Activated T-cell treated with anti-CD3 and anti-CD28 coated beads, Interleukin-2, amount 50 U/mL, for 24 hours (primary cell): ENCODE data around the gene SYK.
"Not testable (repeated sequence)": the region's sequence is repeated elsewhere in the genome, so short reads cannot be mapped to it uniquely, and the experiment has no call there.

Source experiments
- DNase-seq: peaks from one replicate; pipeline ENCODE4 v3.0.0-alpha.2; 2020
- H3K27ac Mint-ChIP-seq: 2 replicates; pipeline ENCODE4 v1.8.0; 2020; ENCODE audit warnings: mild to moderate bottlenecking, mixed read lengths
- H3K27me3 Mint-ChIP-seq: 2 replicates; pipeline ENCODE4 v1.8.0; 2020; ENCODE audit warnings: mixed read lengths
- H3K36me3 Mint-ChIP-seq: 2 replicates; pipeline ENCODE4 v1.8.0; 2020; ENCODE audit warnings: low read depth, mixed read lengths
- H3K4me1 Mint-ChIP-seq: 2 replicates; pipeline ENCODE4 v1.8.0; 2020; ENCODE audit warnings: low read depth, mixed read lengths
- H3K4me3 Mint-ChIP-seq: 2 replicates; pipeline ENCODE4 v1.8.0; 2020; ENCODE audit warnings: mild to moderate bottlenecking, moderate library complexity, mixed read lengths
- H3K9me3 Mint-ChIP-seq: 2 replicates; pipeline ENCODE4 v1.8.0; 2020; ENCODE audit warnings: mixed read lengths

Gene SYK

GRCh38 chr9:90882991-90883600 lies 81.5 kb downstream of the SYK start:
- DNase-seq: no peak
- Mint-ChIP-seq H3K9me3 (peaks cover 9% of the 10 kb centered on the region), H3K27ac (no peak overlapping the region), H3K36me3 (no peaks in the 10 kb centered on the region), H3K4me3 (no peak overlapping the region), H3K4me1 (no peaks in the 10 kb centered on the region), H3K27me3 (no peaks in the 10 kb centered on the region)

DNA sequence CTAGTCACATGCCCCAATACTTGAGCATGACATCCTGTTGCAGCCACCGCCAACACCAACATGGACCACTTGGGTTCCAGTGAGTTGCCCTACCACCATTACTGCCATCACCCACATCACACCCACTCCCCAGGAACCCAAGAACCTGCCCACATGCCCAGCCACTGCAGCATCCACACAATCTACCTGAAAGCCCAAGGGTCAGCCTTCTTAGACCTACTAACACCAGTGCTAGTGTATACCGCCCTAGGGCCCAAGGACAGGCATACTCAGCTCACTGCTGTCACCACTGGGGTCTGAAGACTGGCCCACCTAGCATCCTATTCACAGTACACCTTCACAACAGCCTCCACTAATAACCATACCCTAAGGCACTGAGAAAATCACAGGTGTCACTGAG lies 82.0 kb downstream of the SYK start:
- no peak for DNase-seq
- Mint-ChIP-seq H3K27me3 (no peaks in the 10 kb centered on the region), H3K36me3 (no peaks in the 10 kb centered on the region), H3K9me3 (peaks cover 9% of the 10 kb centered on the region), H3K4me3 (no peak overlapping the region), H3K4me1 (no peaks in the 10 kb centered on the region), H3K27ac (no peak overlapping the region)

DNA sequence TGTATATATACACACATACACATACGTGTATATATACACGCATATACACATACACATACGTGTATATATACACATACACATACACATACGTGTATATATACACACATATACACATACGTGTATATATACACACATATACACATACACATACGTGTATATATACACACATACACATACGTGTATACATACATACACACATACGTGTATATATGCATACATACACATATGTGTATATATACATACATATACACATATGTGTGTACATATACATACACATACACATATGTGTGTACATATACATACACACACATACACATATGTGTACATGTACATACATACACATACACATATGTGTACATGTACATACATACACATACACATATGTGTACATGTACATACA lies 82.6 kb downstream of the SYK start:
- Mint-ChIP-seq H3K27me3 (no peaks in the 10 kb centered on the region), H3K27ac (no peak overlapping the region), H3K36me3 (no peaks in the 10 kb centered on the region), H3K4me3 (no peak overlapping the region), H3K9me3 (peaks cover 9% of the 10 kb centered on the region), H3K4me1 (no peaks in the 10 kb centered on the region)
- DNase-seq: no peak

- H3K4me1 Mint-ChIP-seq, DNase-seq, H3K36me3 Mint-ChIP-seq, H3K9me3 Mint-ChIP-seq, H3K27ac Mint-ChIP-seq, H3K27me3 Mint-ChIP-seq, H3K4me3 Mint-ChIP-seq: not testable (repeated sequence)
These were observed 85.2 kb downstream of the SYK start for GRCh38 chr9:90886868-90887267.

- Mint-ChIP-seq H3K27ac (no peak overlapping the region), H3K27me3 (peaks cover 6% of the 10 kb centered on the region), H3K9me3 (peaks cover 9% of the 10 kb centered on the region), H3K4me3 (no peak overlapping the region), H3K36me3 (no peaks in the 10 kb centered on the region), H3K4me1 (no peaks in the 10 kb centered on the region)
- DNase-seq: no peak
These were observed 87.3 kb downstream of the SYK start for GRCh38 chr9:90888941-90889340.

GRCh38 chr9:90890146-90890810 lies 88.7 kb downstream of the SYK start:
- peaks cover 6% of the 10 kb centered on the region for H3K27me3 Mint-ChIP-seq
- no peaks in the 10 kb centered on the region for H3K4me1 Mint-ChIP-seq
- DNase-seq: no peak
- no peak overlapping the region for H3K27ac Mint-ChIP-seq
- no peak overlapping the region for H3K4me3 Mint-ChIP-seq
- H3K9me3 Mint-ChIP-seq: peaks cover 4% of the 10 kb centered on the region
- H3K36me3 Mint-ChIP-seq: no peaks in the 10 kb centered on the region

DNA sequence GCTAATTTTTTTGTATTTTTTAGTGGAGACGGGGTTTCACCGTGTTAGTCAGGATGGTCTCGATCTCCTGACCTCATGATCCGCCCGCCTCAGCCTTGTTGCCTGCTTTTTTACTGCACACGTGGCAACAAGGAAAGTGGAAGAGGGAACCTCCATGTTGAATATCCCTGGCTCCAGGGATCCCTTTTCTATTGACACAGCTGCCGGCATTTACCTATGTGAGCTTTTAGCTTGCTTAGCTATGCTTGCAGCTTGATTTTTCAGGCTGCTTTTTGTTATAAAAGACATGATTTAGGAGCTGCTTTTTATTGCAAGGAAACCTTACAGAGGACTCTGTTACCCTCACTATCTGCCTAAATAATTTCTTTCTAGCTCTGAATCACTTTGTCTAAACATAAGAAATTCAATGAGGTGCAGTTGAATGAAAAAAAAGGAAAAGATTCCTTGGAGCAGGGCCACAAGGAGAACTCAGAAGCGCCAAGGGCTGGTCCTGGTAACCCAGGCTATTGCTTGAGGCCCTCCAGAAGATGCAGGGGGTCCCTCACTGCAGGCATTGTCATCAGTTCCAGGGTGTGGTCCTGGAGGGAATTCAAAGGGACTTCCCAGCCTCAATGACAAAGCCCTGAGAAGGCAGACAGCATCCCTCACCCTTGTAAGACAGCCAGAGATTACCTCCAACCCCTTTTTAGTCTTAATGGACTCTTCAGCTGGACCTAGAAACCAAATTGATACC lies 89.9 kb downstream of the SYK start:
- H3K27me3 Mint-ChIP-seq: peaks cover 6% of the 10 kb centered on the region
- H3K36me3 Mint-ChIP-seq: no peaks in the 10 kb centered on the region
- no peak for DNase-seq
- H3K4me3 Mint-ChIP-seq: no peak overlapping the region
- H3K4me1 Mint-ChIP-seq: no peaks in the 10 kb centered on the region
- no peaks in the 10 kb centered on the region for H3K9me3 Mint-ChIP-seq
- no peak overlapping the region for H3K27ac Mint-ChIP-seq

- peaks cover 6% of the 10 kb centered on the region for H3K27me3 Mint-ChIP-seq
- no peaks in the 10 kb centered on the region for H3K36me3 Mint-ChIP-seq
- H3K27ac Mint-ChIP-seq: no peak overlapping the region
- no peak overlapping the region for H3K4me3 Mint-ChIP-seq
- no peaks in the 10 kb centered on the region for H3K9me3 Mint-ChIP-seq
- no peaks in the 10 kb centered on the region for H3K4me1 Mint-ChIP-seq
- DNase-seq: no peak
These were observed 91.3 kb downstream of the SYK start for GRCh38 chr9:90892918-90893317.

- H3K27ac Mint-ChIP-seq: no peak overlapping the region
- no peaks in the 10 kb centered on the region for H3K36me3 Mint-ChIP-seq
- peaks cover 6% of the 10 kb centered on the region for H3K27me3 Mint-ChIP-seq
- DNase-seq: no peak
- H3K4me3 Mint-ChIP-seq: no peak overlapping the region
- no peaks in the 10 kb centered on the region for H3K9me3 Mint-ChIP-seq
- no peaks in the 10 kb centered on the region for H3K4me1 Mint-ChIP-seq
These were observed 92.1 kb downstream of the SYK start for GRCh38 chr9:90893706-90894105.

- no peak overlapping the region for H3K27ac Mint-ChIP-seq
- H3K4me1 Mint-ChIP-seq: no peaks in the 10 kb centered on the region
- peaks cover under 1% of the 10 kb centered on the region for H3K27me3 Mint-ChIP-seq
- no peak overlapping the region for H3K4me3 Mint-ChIP-seq
- H3K9me3 Mint-ChIP-seq: no peaks in the 10 kb centered on the region
- no peak for DNase-seq
- no peaks in the 10 kb centered on the region for H3K36me3 Mint-ChIP-seq
These were observed 93.5 kb downstream of the SYK start for GRCh38 chr9:90894986-90895687.

DNA sequence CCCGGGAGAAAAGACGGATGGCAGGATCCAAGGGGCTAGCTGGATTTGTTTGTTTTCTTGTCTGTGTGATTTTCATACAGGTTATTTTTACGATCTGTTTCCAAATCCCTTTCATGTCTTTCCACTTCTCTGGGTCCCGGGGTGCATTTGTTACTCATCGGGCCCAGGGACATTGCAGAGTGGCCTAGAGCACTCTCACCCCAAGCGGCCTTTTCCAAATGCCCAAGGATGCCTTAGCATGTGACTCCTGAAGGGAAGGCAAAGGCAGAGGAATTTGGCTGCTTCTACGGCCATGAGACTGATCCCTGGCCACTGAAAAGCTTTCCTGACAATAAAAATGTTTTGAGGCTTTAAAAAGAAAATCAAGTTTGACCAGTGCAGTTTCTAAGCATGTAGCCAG lies 94.2 kb downstream of the SYK start:
- H3K27ac Mint-ChIP-seq: no peak overlapping the region
- no peaks in the 10 kb centered on the region for H3K4me1 Mint-ChIP-seq
- H3K9me3 Mint-ChIP-seq: no peaks in the 10 kb centered on the region

DNA sequence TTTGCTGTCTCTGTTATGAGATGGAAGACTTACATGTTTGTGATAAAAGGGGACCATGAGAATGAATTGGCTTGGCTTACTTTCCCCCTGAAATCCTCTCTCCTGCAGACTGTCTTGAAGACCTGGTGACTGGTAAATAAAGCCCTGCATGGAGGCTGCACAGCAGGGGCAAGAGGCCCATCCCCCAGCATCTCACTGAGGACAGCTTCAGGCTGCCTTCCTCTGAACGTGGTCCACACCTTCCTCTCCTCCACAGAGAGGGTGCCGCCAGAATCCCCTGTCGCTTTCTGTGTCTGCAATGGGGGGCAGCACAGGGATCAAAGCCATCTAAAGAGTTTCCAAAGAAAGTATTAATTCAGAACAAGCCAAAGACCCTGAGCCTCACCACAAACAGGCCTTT lies 94.6 kb downstream of the SYK start:
- no peaks in the 10 kb centered on the region for H3K36me3 Mint-ChIP-seq
- no peak overlapping the region for H3K4me3 Mint-ChIP-seq
- no peak for DNase-seq
- no peaks in the 10 kb centered on the region for H3K4me1 Mint-ChIP-seq
- H3K27me3 Mint-ChIP-seq: no peaks in the 10 kb centered on the region
- no peak overlapping the region for H3K27ac Mint-ChIP-seq
- no peaks in the 10 kb centered on the region for H3K9me3 Mint-ChIP-seq

More for the DNA sequence above, 94.2 kb downstream of the SYK start:
- Mint-ChIP-seq H3K4me3 (no peak overlapping the region), H3K36me3 (no peaks in the 10 kb centered on the region), H3K27me3 (no peaks in the 10 kb centered on the region)
- no peak for DNase-seq

DNA sequence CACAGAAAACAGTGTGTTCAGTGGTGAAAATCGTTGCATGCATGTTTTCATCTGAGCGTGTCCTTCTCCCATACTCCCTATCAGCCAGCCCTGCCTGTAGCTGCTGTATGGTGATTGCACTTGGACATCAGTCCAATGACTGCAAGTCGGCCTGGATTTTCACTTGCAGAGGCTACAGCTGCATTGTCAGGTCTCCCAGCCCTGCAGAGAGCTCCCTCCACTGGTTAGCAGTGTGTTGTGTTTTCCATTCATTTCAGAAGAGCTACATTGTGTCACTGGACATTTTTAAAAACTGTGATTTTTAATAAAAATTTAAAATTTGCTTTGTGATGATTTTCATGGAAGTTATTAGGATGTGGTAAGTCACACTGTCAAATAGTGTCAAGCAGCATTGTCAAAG lies 96.6 kb downstream of the SYK start:
- DNase-seq: no peak
- no peaks in the 10 kb centered on the region for H3K27me3 Mint-ChIP-seq
- no peak overlapping the region for H3K4me3 Mint-ChIP-seq
- no peaks in the 10 kb centered on the region for H3K36me3 Mint-ChIP-seq
- no peaks in the 10 kb centered on the region for H3K4me1 Mint-ChIP-seq
- H3K27ac Mint-ChIP-seq: no peak overlapping the region
- H3K9me3 Mint-ChIP-seq: no peaks in the 10 kb centered on the region

DNA sequence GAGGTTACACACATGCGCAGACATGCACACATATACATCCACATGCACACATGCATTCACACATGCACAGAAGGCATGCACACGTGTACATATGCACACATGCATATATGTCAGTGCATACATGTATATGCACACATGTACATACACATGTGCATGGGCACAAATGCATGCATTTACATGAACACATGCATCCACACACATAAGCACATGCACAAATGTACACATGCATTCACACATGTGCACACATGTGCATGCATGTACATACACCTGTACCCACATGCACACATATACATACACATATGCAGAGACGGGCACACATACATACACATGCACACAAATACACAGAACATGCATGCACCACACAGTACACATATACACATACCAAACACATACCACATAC lies 97.7 kb downstream of the SYK start:
- no peaks in the 10 kb centered on the region for H3K36me3 Mint-ChIP-seq
- H3K27me3 Mint-ChIP-seq: no peaks in the 10 kb centered on the region
- no peaks in the 10 kb centered on the region for H3K9me3 Mint-ChIP-seq
- H3K4me3 Mint-ChIP-seq: no peak overlapping the region
- H3K4me1 Mint-ChIP-seq: no peaks in the 10 kb centered on the region
- no peak overlapping the region for H3K27ac Mint-ChIP-seq
- DNase-seq: no peak

DNA sequence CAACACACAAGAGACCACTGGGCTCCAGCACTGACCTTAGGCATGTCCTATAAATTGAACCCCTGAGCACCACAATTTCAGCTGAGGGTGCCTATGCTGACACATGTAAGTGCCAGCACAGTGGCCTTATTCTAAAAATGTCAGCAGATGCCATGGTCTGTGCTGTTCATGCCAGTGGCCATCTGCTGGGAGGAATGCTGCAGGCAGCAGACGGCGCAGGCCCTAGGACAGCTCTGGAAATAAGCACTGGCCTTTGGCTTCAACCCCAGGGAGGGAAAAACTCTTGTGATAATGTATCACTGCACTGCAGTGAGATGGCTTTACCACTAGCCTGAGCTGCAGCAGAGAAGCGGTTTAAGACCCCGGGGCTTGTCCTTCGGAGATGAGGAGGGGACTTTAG lies 98.5 kb downstream of the SYK start:
- H3K4me3 Mint-ChIP-seq: no peak overlapping the region
- no peaks in the 10 kb centered on the region for H3K4me1 Mint-ChIP-seq
- no peak overlapping the region for H3K27ac Mint-ChIP-seq
- H3K27me3 Mint-ChIP-seq: peaks cover 4% of the 10 kb centered on the region
- no peaks in the 10 kb centered on the region for H3K9me3 Mint-ChIP-seq
- DNase-seq: no peak
- no peaks in the 10 kb centered on the region for H3K36me3 Mint-ChIP-seq
